HG02970 (cell line): ENCODE results near the gene LNX1.

Source experiments
- ATAC-seq: cut with Tn5 transposase; IDR thresholded peaks from one replicate; pipeline ENCODE4 v1.9.1; 2021; ENCODE audit warnings: mild to moderate bottlenecking, moderate library complexity, moderate number of reproducible peaks; ENCODE audit not compliant: unreplicated experiment, low FRiP score

Gene LNX1

GRCh38 chr4:53541577-53542206 lies 49.6 kb downstream of the LNX1 start:
- no peak for ATAC-seq

- ATAC-seq = no peak
Observed at GRCh38 chr4:53538756-53539155, 52.5 kb downstream of the LNX1 start.

- no peak for ATAC-seq
Observed at GRCh38 chr4:53537606-53538005, 53.7 kb downstream of the LNX1 start.

- ATAC-seq = no peak
Observed at GRCh38 chr4:53536328-53536727, 55.0 kb downstream of the LNX1 start.

DNA sequence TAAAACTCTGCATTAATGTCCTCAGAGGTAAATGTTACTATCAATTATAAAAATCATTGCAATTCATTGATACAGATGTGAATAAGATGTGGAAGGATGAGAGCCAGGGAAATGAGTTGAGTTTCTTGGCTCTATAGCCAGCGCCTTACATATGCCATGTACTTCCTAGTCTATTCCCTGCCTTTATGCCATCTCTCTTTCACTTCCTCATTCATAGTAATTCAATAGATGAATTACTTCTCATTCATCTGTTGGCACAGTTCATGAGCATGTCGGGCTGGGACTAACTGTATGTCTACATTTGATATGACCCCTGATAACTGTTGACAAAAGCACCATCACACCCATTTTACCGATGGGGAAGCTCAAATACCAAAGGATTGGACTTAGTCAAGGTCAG lies 55.7 kb downstream of the LNX1 start:
- ATAC-seq = no peak

GRCh38 chr4:53534684-53535083 lies 56.6 kb downstream of the LNX1 start:
- ATAC-seq = no peak

DNA sequence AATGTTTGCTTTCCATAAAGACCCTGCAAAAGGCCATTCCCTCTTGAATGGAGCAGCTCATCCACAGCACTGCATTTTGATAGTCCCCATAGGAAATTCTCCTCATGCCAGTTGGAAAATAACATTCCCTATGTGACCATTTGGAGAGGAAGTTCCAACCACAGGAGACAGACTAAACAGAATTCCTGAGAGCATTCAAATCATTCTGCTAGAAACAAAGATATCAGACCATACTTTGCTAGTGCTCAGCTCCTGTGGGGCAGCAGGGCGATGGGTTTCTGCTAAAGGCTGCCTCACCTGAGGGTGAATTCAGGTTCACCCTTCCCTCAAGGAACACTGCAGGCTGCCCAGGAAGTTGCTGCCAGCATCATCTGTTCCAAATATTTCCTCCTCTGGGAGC lies 58.8 kb downstream of the LNX1 start:
- ATAC-seq = no peak

GRCh38 chr4:53531585-53532224 lies 59.6 kb downstream of the LNX1 start:
- ATAC-seq = no peak

- ATAC-seq = no peak
Observed at GRCh38 chr4:53529025-53529424, 62.3 kb downstream of the LNX1 start.

GRCh38 chr4:53527930-53528329 lies 63.4 kb downstream of the LNX1 start:
- ATAC-seq = no peak

GRCh38 chr4:53527326-53527725 lies 64.0 kb downstream of the LNX1 start:
- ATAC-seq = no peak

- ATAC-seq = no peak
Observed at GRCh38 chr4:53522334-53522733, 69.0 kb downstream of the LNX1 start.

DNA sequence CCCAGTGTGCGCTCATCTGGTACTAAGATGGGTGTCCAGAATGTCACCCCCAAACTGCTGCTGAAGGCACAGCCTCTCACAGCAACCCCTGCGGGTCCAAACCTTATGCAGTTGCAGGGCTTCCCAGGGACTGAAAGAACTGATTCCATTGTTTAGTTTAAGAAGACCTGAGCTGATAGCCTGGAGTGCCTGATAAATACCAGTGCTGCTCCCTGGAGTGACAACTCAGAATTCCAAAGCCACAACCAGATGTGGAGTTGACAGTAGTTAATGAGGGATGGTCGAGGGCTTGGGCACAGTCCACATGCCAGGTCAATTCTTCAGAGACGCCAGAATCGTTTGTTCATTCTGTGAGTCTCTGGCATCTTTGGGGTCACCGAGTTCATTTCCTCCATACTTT lies 71.2 kb downstream of the LNX1 start:
- ATAC-seq = no peak

DNA sequence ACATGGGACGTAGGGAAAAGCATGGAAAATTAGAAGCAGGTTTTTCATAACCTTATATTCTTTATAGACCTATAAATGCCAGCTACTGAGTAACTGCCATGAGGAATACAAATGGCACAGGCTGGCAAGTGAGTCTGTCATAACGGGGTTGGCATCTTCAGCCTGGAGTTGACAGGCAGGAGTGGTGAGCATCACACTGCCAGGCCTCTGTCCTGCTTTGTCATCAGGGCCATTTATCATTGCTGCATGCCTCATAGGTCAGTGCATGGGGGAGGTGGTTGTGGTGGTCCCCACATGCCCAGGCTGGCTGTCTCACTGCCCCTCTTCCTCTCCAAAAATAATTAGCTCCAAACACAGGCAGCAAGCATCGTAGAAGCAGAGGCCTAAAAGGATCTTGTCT lies 72.5 kb downstream of the LNX1 start:
- ATAC-seq = no peak

- ATAC-seq = no peak
Observed at GRCh38 chr4:53515076-53515475, 76.2 kb downstream of the LNX1 start.

DNA sequence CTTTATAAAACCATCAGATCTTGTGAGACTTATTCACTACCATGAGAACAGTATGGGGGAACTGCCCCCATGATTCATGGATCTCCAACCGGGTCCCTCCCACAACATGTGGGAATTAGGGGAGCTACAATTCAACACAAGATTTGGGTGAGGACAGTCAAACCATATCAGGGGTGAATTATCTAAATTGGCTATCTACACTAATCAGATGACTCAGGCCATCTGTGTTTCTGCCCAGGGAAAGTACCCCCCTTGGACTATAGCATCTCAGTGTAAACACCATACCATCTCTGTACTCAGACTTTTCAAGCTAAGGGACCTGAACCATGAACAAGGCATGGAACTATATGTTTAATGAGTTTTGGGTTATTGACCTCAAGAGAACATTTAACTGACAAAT lies 76.8 kb downstream of the LNX1 start:
- ATAC-seq = no peak

- no peak for ATAC-seq
Observed at GRCh38 chr4:53512608-53513007, 78.7 kb downstream of the LNX1 start.

GRCh38 chr4:53511014-53511413 lies 80.3 kb downstream of the LNX1 start:
- no peak for ATAC-seq

GRCh38 chr4:53510321-53510720 lies 81.0 kb downstream of the LNX1 start:
- ATAC-seq = no peak

DNA sequence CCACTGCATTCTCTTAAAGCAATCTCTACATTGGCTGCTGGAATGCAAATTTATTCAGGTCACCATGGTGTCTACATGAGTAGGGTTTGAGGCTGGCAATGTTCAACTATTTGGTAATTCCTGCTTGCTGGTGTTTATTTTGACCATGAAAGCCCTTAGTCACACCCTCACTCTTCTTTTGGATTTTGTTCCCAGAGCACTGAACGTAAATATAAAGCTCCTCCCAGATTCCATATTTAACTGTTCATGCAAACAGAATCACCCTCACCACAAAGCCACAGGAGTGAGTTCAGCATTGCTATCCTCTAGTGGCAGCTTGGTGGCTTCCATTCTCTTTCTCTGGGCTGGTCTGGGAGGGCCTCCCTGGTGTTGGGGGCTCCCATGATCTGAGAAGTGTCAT lies 82.8 kb downstream of the LNX1 start:
- ATAC-seq = no peak

GRCh38 chr4:53507671-53508286 lies 83.5 kb downstream of the LNX1 start:
- ATAC-seq = no peak

- ATAC-seq = no peak
Observed at GRCh38 chr4:53507058-53507457, 84.2 kb downstream of the LNX1 start.
